Uterus (tissue), 2 donors: ENCODE measurements around the gene HMCN1.

ENCODE experiments used
- CTCF ChIP-seq, 4 experiments: fragments of 200-600 bp in 2 of 4; fragments of 450-650 bp in 2 of 4; sonication (generic) in 2 of 4; IDR thresholded peaks; one replicate each; pipeline ENCODE4 v1.5.1; 2016 to 2019; ENCODE audit warnings: antibody characterized with exemption in 4 of 4, mild to moderate bottlenecking in 2 of 4, moderate library complexity in 1 of 4
- POLR2A ChIP-seq, 2 donors: fragments of 450-650 bp; IDR thresholded peaks; one replicate each; pipeline ENCODE4 v1.6.1; 2016; ENCODE audit warnings: antibody characterized with exemption in 2 of 2, mild to moderate bottlenecking in 1 of 2, moderate library complexity in 1 of 2

- TF ChIP-seq CTCF (IDR thresholded peaks at IDR 0.05) (no peak), POLR2A (IDR thresholded peaks at IDR 0.05) (no peak)
Observed at GRCh38 chr1:185966471-185966870, 232.3 kb downstream of the HMCN1 start.
